Hindlimb muscle (tissue), 1 donor: ENCODE results near the gene PM20D2. TPM values are rescaled to one million over a fixed set of nuclear protein-coding genes. Genes with fewer than 3 reads are reported as not detected.

ENCODE experiments used
- DNase-seq: peaks from one replicate; pipeline ENCODE4 v3.0.0-alpha.2; 2013
- polyA plus RNA-seq: library from polyadenylated mRNA; unstranded; fragments of 120-200 nt; gene quantifications from one replicate; pipeline ENCODE4 v1.2.1, GENCODE V29; 2013; ENCODE audit not compliant: insufficient read length

PM20D2 gene
- polyA plus RNA-seq, 1 donor, result 45.4 TPM

DNA sequence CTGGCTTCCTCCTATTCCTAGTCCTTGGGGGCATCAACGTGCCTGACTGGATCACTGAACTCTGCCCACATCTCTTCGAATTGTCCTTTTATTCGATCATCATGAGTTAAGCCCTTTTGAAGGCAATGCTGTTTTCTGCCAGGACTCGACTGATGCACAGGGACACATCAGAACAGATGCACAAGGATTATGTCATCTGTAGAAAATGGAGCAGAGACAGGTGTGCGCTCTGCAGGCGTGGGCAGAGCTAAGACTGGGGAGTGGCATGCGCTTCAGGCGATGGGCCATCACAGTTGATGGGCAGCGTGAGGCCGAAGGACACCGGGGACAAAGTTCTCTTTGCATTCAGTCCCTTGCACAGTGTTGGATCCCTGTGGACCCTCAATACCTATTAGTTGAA, 58.2 kb downstream of the PM20D2 start:
- no peak for DNase-seq

DNA sequence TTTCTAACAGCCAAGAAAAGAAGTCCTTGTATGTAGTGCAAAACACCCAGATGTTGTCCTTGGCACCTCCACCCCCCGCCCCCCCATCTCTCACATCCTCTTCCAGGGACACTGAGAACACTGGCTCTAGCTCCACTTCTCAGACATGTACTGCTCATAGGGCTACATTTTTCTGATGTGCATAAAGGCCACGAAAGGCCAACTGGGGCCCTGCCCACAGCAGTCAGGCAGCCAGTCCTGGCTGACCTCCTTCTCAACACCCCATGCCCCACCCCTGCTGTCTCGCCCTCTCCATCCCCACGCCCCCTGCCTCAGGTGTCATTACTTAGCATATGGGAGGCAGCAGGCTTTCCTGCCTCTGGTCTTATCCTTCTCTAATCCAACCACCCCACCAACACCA, 60.0 kb downstream of the PM20D2 start:
- DNase-seq, result no peak

DNA sequence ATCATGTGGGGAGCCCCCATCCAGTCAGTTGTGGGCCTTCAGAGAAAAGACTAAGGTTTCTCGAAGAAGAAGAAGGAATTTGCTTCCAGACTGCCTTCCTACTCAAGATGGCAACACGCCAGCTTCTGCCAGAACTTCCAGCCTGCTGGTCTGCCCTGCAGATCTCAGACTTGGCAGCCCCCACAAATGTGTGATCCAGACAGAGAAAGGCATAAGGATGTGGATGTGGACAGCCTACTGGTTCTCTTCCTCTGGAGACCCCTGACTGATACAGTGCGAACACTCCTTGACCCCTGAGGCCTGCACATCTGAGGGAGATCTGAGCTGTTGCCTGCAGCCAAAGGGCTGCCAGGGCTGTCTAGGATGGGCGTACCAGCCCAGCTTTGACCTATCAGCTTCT, 62.7 kb downstream of the PM20D2 start:
- no peak for DNase-seq

DNA sequence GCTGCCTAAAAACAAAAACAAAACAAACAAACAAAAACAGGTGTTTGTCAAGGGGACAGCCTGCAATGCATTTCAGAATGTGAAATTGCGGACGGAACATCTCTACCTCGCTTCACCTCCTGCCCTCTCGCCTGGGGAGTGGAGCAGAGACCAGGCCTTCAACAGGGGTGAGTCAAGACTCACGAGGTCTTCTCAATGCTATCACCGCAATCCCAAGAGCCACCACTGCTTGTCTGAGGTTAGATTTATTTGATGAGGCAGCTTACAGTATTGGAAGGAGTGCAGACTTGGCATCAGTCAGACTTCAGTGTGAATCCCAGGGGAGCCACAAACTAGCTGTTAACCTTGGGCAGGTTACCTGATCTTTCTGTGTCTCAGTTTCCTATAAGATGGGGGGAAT, 63.6 kb downstream of the PM20D2 start:
- DNase-seq, result no peak

DNA sequence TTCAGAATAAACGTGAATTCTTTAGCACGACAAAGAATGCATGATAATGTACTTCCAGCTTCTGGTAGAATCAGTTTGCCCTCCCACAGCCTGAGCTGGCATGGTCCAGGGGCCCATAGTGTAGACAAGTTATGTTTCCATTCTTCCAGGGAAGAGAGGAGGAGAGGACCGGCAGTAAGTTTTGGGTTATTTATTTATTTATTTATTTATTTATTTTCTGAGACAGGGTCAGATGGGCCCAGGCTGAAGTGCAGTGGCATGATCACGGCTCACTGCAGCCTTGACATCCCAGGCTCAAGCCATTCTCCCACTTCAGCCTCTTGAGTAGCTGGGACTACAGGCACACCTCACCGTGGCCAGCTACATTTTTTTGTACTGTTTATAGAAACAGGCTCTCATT, 66.6 kb downstream of the PM20D2 start:
- no peak for DNase-seq

DNA sequence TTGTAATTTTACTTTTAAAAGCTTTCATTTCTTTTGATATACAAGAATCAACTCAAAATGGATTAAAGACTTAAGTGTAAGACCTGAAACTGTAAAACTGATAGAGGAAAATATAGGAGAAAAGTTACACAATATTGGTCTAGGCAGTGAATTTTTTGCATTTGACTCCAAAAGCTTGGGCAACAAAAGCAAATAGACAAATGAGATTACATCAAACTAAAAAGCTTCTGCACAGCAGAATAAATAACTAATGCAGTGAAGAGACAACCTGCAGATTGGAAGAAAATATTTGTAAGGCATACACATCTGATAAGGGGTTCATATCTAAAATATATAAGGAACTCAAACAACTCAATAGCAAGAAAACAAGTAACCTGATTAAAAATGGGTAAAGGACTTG, 68.3 kb downstream of the PM20D2 start:
- no peak for DNase-seq

Other genes starting within 250 kb of the PM20D2 start
- 10.5 TPM for gene RNGTT, start 182.4 kb upstream of the PM20D2 start, polyA plus RNA-seq
- 102 TPM for gene PNRC1, start 65.3 kb upstream of the PM20D2 start, polyA plus RNA-seq
- gene SRSF12, start 28.0 kb upstream of the PM20D2 start, polyA plus RNA-seq, result 3.1 TPM
- gene GABRR1, start 71.3 kb downstream of the PM20D2 start, polyA plus RNA-seq, result 1.1 TPM
- gene GABRR2, start 169.2 kb downstream of the PM20D2 start, polyA plus RNA-seq, result 2.0 TPM
- 34.8 TPM for gene UBE2J1, start 206.7 kb downstream of the PM20D2 start, polyA plus RNA-seq